Measurements from ENCODE around the gene IGF2BP2.

The IGF2BP2 gene

GRCh38 chr3:185724251-185724650 is 100.6 kb downstream of the IGF2BP2 start:
- H3K4me3 ChIP-seq (ENCODE audit: low read depth, low read length), result no peak overlapping the region
- DNase-seq (ENCODE audit: low read depth, low spot score), result no peak
- in situ Hi-C loops (cut with HindIII; ENCODE audit: low sequenced_read_pairs), result no loop called here
- no peak for TF ChIP-seq CTCF (IDR thresholded peaks at IDR 0.05; ENCODE audit: low read depth, low read length)

- in situ Hi-C loops (cut with HindIII; ENCODE audit: low sequenced_read_pairs), result no loop called here
- no peak overlapping the region for H3K4me3 ChIP-seq (ENCODE audit: low read depth, low read length)
Observed at GRCh38 chr3:185722881-185723280, 102.0 kb downstream of the IGF2BP2 start.

GRCh38 chr3:185721970-185722369 is 102.9 kb downstream of the IGF2BP2 start:
- TF ChIP-seq CTCF (IDR thresholded peaks at IDR 0.05; ENCODE audit: low read depth, low read length), result no peak
- in situ Hi-C loops (cut with HindIII; ENCODE audit: low sequenced_read_pairs), result no loop called here
- H3K4me3 ChIP-seq (ENCODE audit: low read depth, low read length), result no peak overlapping the region
- no peak for DNase-seq (ENCODE audit: low read depth, low spot score)

More at GRCh38 chr3:185722881-185723280, 102.0 kb downstream of the IGF2BP2 start:
- no peak for TF ChIP-seq CTCF (IDR thresholded peaks at IDR 0.05; ENCODE audit: low read depth, low read length)
- DNase-seq (ENCODE audit: low read depth, low spot score), result no peak

- TF ChIP-seq CTCF (IDR thresholded peaks at IDR 0.05; ENCODE audit: low read depth, low read length), result no peak
- H3K4me3 ChIP-seq (ENCODE audit: low read depth, low read length), result no peak overlapping the region
- no peak for DNase-seq (ENCODE audit: low read depth, low spot score)
- in situ Hi-C loops (cut with HindIII; ENCODE audit: low sequenced_read_pairs), result no loop called here
Observed at GRCh38 chr3:185720326-185720725, 104.5 kb downstream of the IGF2BP2 start.

GRCh38 chr3:185718736-185719593 is 105.9 kb downstream of the IGF2BP2 start:
- no peak for DNase-seq (ENCODE audit: low read depth, low spot score)
- no peak overlapping the region for H3K4me3 ChIP-seq (ENCODE audit: low read depth, low read length)
- in situ Hi-C loops (cut with HindIII; ENCODE audit: low sequenced_read_pairs), result no loop called here
- TF ChIP-seq CTCF (IDR thresholded peaks at IDR 0.05; ENCODE audit: low read depth, low read length), result no peak

- DNase-seq (ENCODE audit: low read depth, low spot score), result no peak
- TF ChIP-seq CTCF (IDR thresholded peaks at IDR 0.05; ENCODE audit: low read depth, low read length), result no peak
- in situ Hi-C loops (cut with HindIII; ENCODE audit: low sequenced_read_pairs), result no loop called here
- no peak overlapping the region for H3K4me3 ChIP-seq (ENCODE audit: low read depth, low read length)
Observed at GRCh38 chr3:185717627-185718402, 107.0 kb downstream of the IGF2BP2 start.

All from astrocyte of the spinal cord (primary cell).